Activated CD4-positive, alpha-beta T cell treated with anti-CD3 and anti-CD28 coated beads, Interleukin-2, amount 50 U/mL, for 4 hours (primary cell): ENCODE results near the gene AKAP13.
"Not testable (repeated sequence)": the region's sequence is repeated elsewhere in the genome, so short reads cannot be mapped to it uniquely, and the experiment has no call there.

Experiments used
- DNase-seq, 2 experiments: peaks; one replicate each; pipeline ENCODE4 v3.0.0-alpha.2; 2020

The AKAP13 gene

GRCh38 chr15:85636351-85636750 is 255.9 kb downstream of the AKAP13 start:
- no peak for DNase-seq

- no peak for DNase-seq
Measured at GRCh38 chr15:85639752-85640381, 259.5 kb downstream of the AKAP13 start.

GRCh38 chr15:85642065-85642692 is 261.8 kb downstream of the AKAP13 start:
- DNase-seq: no peak

- DNase-seq: no peak
Measured at GRCh38 chr15:85642693-85643066, 262.3 kb downstream of the AKAP13 start.

- DNase-seq: no peak
Measured at GRCh38 chr15:85646538-85647091, 266.2 kb downstream of the AKAP13 start.

- DNase-seq: peak; percentile 4 to 11
Measured at GRCh38 chr15:85649372-85649771, 269.0 kb downstream of the AKAP13 start.

GRCh38 chr15:85651548-85651947 is 271.1 kb downstream of the AKAP13 start:
- no peak for DNase-seq

GRCh38 chr15:85652457-85652856 is 272.1 kb downstream of the AKAP13 start:
- DNase-seq: no peak

- no peak for DNase-seq
Measured at GRCh38 chr15:85657132-85657531, 276.7 kb downstream of the AKAP13 start.

GRCh38 chr15:85658816-85659215 is 278.4 kb downstream of the AKAP13 start:
- no peak for DNase-seq

GRCh38 chr15:85661859-85662258 is 281.5 kb downstream of the AKAP13 start:
- DNase-seq: no peak

GRCh38 chr15:85665677-85666076 is 285.3 kb downstream of the AKAP13 start:
- DNase-seq: not testable (repeated sequence)

- DNase-seq: peak; percentile 18 to 23
Measured at GRCh38 chr15:85667491-85668424, 287.4 kb downstream of the AKAP13 start.

GRCh38 chr15:85671156-85671555 is 290.8 kb downstream of the AKAP13 start:
- no peak for DNase-seq

- DNase-seq: no peak
Measured at GRCh38 chr15:85672332-85673084, 292.1 kb downstream of the AKAP13 start.

GRCh38 chr15:85673326-85673725 is 292.9 kb downstream of the AKAP13 start:
- no peak for DNase-seq

GRCh38 chr15:85676342-85677098 is 296.1 kb downstream of the AKAP13 start:
- DNase-seq: no peak

- no peak for DNase-seq
Measured at GRCh38 chr15:85679231-85679630, 298.8 kb downstream of the AKAP13 start.

GRCh38 chr15:85681386-85681785 is 301.0 kb downstream of the AKAP13 start:
- no peak for DNase-seq

- no peak for DNase-seq
Measured at GRCh38 chr15:85684174-85684710, 303.8 kb downstream of the AKAP13 start.

GRCh38 chr15:85685356-85685755 is 305.0 kb downstream of the AKAP13 start:
- DNase-seq: no peak

GRCh38 chr15:85687329-85687728 is 306.9 kb downstream of the AKAP13 start:
- no peak for DNase-seq
